Hepatocyte (in vitro differentiated cells): ENCODE data around the gene TMBIM1.

Experiments used
- CTCF ChIP-seq: fragments of 200-600 bp; sonication (generic); IDR thresholded peaks from 2 replicates; pipeline ENCODE4 v1.5.1; 2016; ENCODE audit warnings: antibody characterized with exemption, mild to moderate bottlenecking; ENCODE audit not compliant: poor library complexity
- EZH2 ChIP-seq: fragments of 200-600 bp; sonication (generic); IDR thresholded peaks from 2 replicates; pipeline ENCODE4 v1.6.1; 2016; ENCODE audit warnings: antibody characterized with exemption, mild to moderate bottlenecking, borderline replicate concordance
- EZH2phosphoT487 ChIP-seq: fragments of 200-600 bp; sonication (generic); IDR thresholded peaks from one replicate; pipeline ENCODE4 v1.6.1; 2018; ENCODE audit warnings: antibody characterized with exemption, mild to moderate bottlenecking, low read depth, moderate library complexity; ENCODE audit not compliant: unreplicated experiment, severe bottlenecking

- TF ChIP-seq CTCF (no peak), EZH2 (no peak), EZH2phosphoT487 (no peak)
These were observed 27.6 kb upstream of the TMBIM1 start for GRCh38 chr2:218319813-218320365.
